GM20000 (cell line): ENCODE results near the gene IL1RAPL1.
"Not testable (repeated sequence)": the region's sequence is repeated elsewhere in the genome, so short reads cannot be mapped to it uniquely, and the experiment has no call there.

Experiments used
- DNase-seq: peaks from one replicate; pipeline ENCODE4 v3.0.0; 2012; ENCODE audit warnings: low spot score
- CTCF ChIP-seq: IDR thresholded peaks from 2 replicates; pipeline ENCODE4 v1.5.1; 2012; ENCODE audit warnings: mild to moderate bottlenecking, control low read depth; ENCODE audit errors: extremely low read depth, missing control alignments

IL1RAPL1 gene

GRCh38 chrX:29348288-29348687, 761.0 kb downstream of the IL1RAPL1 start:
- no peak for TF ChIP-seq CTCF

GRCh38 chrX:29359276-29359675, 772.0 kb downstream of the IL1RAPL1 start:
- no peak for TF ChIP-seq CTCF
- no peak for DNase-seq

More at GRCh38 chrX:29348288-29348687, 761.0 kb downstream of the IL1RAPL1 start:
- no peak for DNase-seq

GRCh38 chrX:29374765-29375164, 787.5 kb downstream of the IL1RAPL1 start:
- DNase-seq = not testable (repeated sequence)

- no peak for DNase-seq
- no peak for TF ChIP-seq CTCF
Observed at GRCh38 chrX:29376584-29376983, 789.3 kb downstream of the IL1RAPL1 start.

GRCh38 chrX:29382811-29383210, 795.6 kb downstream of the IL1RAPL1 start:
- TF ChIP-seq CTCF = no peak
- no peak for DNase-seq

GRCh38 chrX:29388509-29388908, 801.3 kb downstream of the IL1RAPL1 start:
- no peak for TF ChIP-seq CTCF
- DNase-seq = no peak

GRCh38 chrX:29397506-29397905, 810.3 kb downstream of the IL1RAPL1 start:
- TF ChIP-seq CTCF = no peak
- no peak for DNase-seq

GRCh38 chrX:29407357-29407756, 820.1 kb downstream of the IL1RAPL1 start:
- TF ChIP-seq CTCF = no peak
- no peak for DNase-seq
